Left ventricle myocardium inferior (tissue), 1 donor: Measurements from ENCODE around the gene VPS16. TPM values are rescaled to one million over a fixed set of nuclear protein-coding genes. Genes with fewer than 3 reads are reported as not detected.

Experiments
- DNase-seq: peaks from one replicate; pipeline ENCODE4 v3.0.0-alpha.2; 2020
- H3K27ac ChIP-seq: fragments of 200-600 bp; replicated peaks from 2 replicates; pipeline ENCODE4 v1.8.0; 2021
- H3K27me3 ChIP-seq: fragments of 200-600 bp; 2 replicates; pipeline ENCODE4 v1.8.0; 2021; ENCODE audit warnings: low read depth
- H3K36me3 ChIP-seq: fragments of 200-600 bp; 2 replicates; pipeline ENCODE4 v1.8.0; 2021
- H3K4me1 ChIP-seq: fragments of 200-600 bp; 2 replicates; pipeline ENCODE4 v1.8.0; 2021
- H3K4me3 ChIP-seq: fragments of 200-600 bp; 2 replicates; pipeline ENCODE4 v1.8.0; 2021; ENCODE audit warnings: mild to moderate bottlenecking, moderate library complexity
- H3K9me3 ChIP-seq: fragments of 200-600 bp; replicated peaks from 2 replicates; pipeline ENCODE4 v1.8.0; 2021
- CTCF ChIP-seq: fragments of 200-600 bp; IDR thresholded peaks from 2 replicates; pipeline ENCODE4 v1.8.0; 2021; ENCODE audit warnings: antibody characterized with exemption, mild to moderate bottlenecking, borderline replicate concordance
- intact Hi-C: fragments of 100-400 bp; cut with micrococcal nuclease; formaldehyde crosslinking; loops from one replicate; pipeline ENCODE4 v1.11.0; 2022
- total RNA-seq: library from RNA; stranded (reverse); fragmentation: NEBNext Ultra II Directional; extraction: Animal tissue kit (Norgen Biotek cat#: 25700); gene quantifications from one replicate; pipeline ENCODE4 v1.2.1, GENCODE V29; 2021
- donor health status: DM: no; HTN: yes; CAD: no; lungs with severe emphysema.

Gene VPS16
- total RNA-seq, 1 donor from 2014 or later: 15.7 TPM

DNA sequence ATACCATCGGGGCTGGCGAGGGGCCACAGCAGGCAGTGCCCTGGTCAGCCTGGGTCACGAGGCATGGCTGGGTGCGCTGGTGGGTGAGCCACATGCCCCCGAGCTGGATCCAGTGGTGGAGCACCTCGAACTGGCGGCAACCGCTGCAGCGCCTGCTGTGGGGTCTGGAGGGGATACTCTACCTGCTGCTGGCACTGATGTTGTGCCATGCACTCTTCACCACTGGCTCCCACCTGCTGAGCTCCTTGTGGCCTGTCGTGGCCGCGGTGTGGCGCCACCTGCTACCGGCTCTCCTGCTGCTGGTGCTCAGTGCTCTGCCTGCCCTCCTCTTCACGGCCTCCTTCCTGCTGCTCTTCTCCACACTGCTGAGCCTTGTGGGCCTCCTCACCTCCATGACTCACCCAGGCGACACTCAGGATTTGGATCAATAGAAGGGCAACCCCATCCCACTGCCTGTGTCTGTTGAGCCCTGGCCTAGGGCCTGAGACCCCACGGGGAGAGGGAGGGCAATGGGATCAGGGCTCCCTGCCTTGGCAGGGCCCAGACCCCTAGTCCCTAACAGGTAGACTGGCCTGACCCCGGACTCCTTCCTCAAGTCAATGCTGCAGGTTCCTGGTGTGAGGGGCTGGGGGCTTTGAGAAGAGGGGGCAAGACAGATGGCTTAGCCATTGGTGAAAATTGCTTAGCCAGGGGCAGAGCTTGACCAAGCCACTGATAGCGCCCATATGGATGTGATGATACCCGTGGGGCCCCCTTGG lies 23.8 kb upstream of the VPS16 start:
- Histone ChIP-seq H3K4me1 (peaks cover 13% of the 10 kb centered on the region), H3K9me3 (peaks cover 11% of the 10 kb centered on the region), H3K36me3 (no peaks in the 10 kb centered on the region), H3K4me3 (no peak overlapping the region), H3K27ac (no peak overlapping the region), H3K27me3 (peaks cover 84% of the 10 kb centered on the region)
- TF ChIP-seq CTCF: no peak
- intact Hi-C loops: no loop called here
- DNase-seq: no peak

DNA sequence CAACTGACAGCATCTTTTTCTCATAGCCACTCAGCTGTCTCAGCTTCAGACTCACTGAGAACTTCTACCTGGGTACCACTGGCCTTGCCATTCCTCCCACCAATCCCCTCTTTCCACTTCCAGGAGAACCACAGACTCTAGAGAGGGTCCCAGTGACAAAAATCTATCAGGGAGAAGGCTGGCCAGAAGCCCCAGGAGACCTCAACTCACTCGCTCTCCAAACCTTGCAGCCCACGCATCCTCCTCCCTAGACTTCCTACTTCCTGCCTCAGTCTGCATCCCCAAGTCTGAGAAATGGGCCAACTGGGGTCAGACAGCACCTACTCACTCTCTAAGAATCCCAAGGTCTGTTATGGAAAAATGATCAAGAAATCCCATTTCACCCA lies 23.2 kb upstream of the VPS16 start:
- peaks cover 6% of the 10 kb centered on the region for H3K9me3 ChIP-seq
- peaks cover 83% of the 10 kb centered on the region for H3K27me3 ChIP-seq
- intact Hi-C loops: no loop called here
- no peaks in the 10 kb centered on the region for H3K36me3 ChIP-seq
- H3K27ac ChIP-seq: no peak overlapping the region
- TF ChIP-seq CTCF: no peak
- H3K4me1 ChIP-seq: peaks cover 13% of the 10 kb centered on the region
- no peak overlapping the region for H3K4me3 ChIP-seq
- no peak for DNase-seq

DNA sequence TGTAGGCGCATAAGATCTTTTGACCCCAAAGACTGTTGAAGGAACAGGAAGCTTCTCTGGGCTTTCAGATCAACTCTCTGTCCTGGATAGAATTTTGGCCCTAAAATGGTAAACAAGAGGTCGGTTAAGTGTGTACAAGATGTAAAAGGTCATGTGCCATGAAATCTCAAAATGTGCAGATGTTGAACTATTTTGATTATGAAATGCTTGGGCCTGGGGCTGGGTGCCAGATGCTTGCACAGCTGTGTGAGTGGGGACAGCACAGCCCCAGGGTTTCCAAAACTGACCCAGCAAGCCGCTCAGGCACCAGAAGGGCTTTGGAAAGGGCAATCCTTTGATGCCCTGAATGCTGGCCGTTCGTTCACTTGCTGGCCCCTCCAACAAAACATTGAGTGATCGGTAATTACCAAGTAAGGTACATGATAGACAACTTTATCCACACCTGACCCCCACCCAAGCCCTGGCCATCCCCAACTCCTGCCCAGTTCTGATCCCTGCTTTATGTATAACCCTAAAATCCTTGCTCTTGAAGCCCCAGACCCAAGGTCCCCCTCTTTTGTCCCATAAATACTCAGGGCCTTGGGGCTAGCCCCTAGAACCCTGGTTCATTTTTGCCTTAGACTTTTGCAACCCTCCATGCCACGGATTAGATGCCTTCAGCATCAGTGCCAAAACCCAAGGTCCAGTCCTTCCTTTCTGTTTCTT lies 22.5 kb upstream of the VPS16 start:
- peaks cover 76% of the 10 kb centered on the region for H3K27me3 ChIP-seq
- H3K27ac ChIP-seq: no peak overlapping the region
- peak; percentile 53 for DNase-seq
- no peak overlapping the region for H3K4me3 ChIP-seq
- no peaks in the 10 kb centered on the region for H3K36me3 ChIP-seq
- peaks cover 13% of the 10 kb centered on the region for H3K4me1 ChIP-seq
- TF ChIP-seq CTCF: no peak
- intact Hi-C loops: no loop called here
- no peaks in the 10 kb centered on the region for H3K9me3 ChIP-seq

DNA sequence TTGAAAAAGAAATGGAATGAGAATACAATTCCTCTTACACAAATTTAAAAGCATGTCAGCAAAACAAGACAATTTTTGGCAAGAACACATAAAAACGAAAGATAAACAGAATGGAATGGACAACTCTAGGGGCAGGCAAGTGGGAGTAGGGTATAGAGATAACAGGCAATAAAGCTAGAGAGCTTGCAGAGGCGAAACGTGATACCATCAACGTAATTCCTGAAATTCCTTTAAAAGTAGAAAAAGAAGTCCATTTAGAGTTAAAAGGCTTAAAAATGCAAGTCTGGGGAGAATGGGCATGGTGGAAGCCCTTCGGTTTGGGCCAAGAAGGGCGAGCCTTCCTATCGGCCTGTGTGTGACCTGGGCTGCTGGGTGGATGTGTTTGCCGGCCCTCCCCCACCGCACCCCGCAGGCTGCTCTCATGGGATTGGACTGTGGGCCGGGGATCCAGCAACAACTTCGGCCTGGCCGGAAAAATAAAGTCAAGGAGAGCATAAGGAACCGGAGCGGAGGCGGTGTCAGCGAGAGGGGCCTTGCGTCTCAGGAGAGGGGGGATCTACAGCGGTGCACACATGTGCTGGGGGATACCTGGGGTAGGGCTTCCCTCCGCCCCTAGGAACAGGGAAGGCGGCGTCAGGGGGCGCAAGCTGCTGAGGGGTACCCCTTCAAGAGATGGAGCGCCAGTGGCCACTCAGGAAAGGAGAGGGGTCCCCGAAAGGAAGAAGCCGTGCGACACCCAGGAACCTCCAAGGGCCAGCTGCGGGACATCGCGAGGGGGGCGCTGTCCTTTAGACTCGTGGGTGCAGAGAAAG lies 20.3 kb upstream of the VPS16 start:
- H3K27ac ChIP-seq: no peak overlapping the region
- DNase-seq: no peak
- H3K4me1 ChIP-seq: peaks cover 13% of the 10 kb centered on the region
- intact Hi-C loops: no loop called here
- H3K36me3 ChIP-seq: no peaks in the 10 kb centered on the region
- no peaks in the 10 kb centered on the region for H3K9me3 ChIP-seq
- no peak for TF ChIP-seq CTCF
- H3K4me3 ChIP-seq: peak overlapping the region; percentile 37
- peaks cover 59% of the 10 kb centered on the region for H3K27me3 ChIP-seq
